Hepatocyte (in vitro differentiated cells): ENCODE results near the gene KATNIP.

Experiments
- EZH2 ChIP-seq: fragments of 200-600 bp; sonication (generic); IDR thresholded peaks from 2 replicates; pipeline ENCODE4 v1.6.1; 2016; ENCODE audit warnings: antibody characterized with exemption, mild to moderate bottlenecking, borderline replicate concordance
- TF ChIP-seq, protein P1 (sequence below): fragments of 200-600 bp; sonication (generic); IDR thresholded peaks from 2 replicates; pipeline ENCODE4 v1.5.1; 2016; ENCODE audit warnings: antibody characterized with exemption, mild to moderate bottlenecking; ENCODE audit not compliant: poor library complexity

DNA sequence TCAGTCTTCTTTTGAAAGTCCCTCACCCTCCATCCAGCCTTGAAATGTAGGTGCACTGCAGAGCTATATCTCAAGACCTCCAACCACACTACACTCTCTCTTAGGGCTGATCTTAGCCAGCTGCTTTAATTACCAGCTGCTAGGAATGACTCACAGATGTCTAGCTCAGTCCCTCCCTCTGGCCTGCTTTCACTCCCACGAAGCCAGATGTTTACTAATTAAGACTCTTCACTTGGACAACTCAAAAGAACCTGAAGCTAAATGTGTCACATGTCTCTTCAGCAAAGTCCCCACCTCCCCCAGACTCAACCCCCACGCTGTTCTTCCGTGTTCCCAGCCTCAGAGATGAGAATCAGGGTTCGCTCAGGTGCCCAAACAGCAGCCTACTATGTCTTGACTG lies 2.8 kb upstream of the KATNIP start:
- TF ChIP-seq, protein P1, sequence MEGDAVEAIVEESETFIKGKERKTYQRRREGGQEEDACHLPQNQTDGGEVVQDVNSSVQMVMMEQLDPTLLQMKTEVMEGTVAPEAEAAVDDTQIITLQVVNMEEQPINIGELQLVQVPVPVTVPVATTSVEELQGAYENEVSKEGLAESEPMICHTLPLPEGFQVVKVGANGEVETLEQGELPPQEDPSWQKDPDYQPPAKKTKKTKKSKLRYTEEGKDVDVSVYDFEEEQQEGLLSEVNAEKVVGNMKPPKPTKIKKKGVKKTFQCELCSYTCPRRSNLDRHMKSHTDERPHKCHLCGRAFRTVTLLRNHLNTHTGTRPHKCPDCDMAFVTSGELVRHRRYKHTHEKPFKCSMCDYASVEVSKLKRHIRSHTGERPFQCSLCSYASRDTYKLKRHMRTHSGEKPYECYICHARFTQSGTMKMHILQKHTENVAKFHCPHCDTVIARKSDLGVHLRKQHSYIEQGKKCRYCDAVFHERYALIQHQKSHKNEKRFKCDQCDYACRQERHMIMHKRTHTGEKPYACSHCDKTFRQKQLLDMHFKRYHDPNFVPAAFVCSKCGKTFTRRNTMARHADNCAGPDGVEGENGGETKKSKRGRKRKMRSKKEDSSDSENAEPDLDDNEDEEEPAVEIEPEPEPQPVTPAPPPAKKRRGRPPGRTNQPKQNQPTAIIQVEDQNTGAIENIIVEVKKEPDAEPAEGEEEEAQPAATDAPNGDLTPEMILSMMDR = no peak
- no peak for TF ChIP-seq EZH2
